H1 (cell line): ENCODE data around the gene HS3ST6.

ENCODE experiments used
- BACH1 ChIP-seq: IDR thresholded peaks from 2 replicates; pipeline ENCODE4 v1.6.1; 2012; ENCODE audit warnings: low read length, improper control_type of control experiment
- CREB1 ChIP-seq: IDR thresholded peaks from 2 replicates; pipeline ENCODE4 v1.6.1; 2012; ENCODE audit warnings: inconsistent platforms
- EP300 ChIP-seq, 2 experiments: IDR thresholded peaks; 1 replicate in 1 of 2; 2 replicates in 1 of 2; pipeline ENCODE4 v1.6.1; 2011 to 2012; ENCODE audit warnings: low read depth in 2 of 2, low read length in 2 of 2, mild to moderate bottlenecking in 2 of 2, borderline replicate concordance in 1 of 2, inconsistent platforms in 1 of 2, moderate library complexity in 1 of 2
- JUND ChIP-seq: IDR thresholded peaks from 2 replicates; pipeline ENCODE4 v1.6.1; 2011; ENCODE audit warnings: mild to moderate bottlenecking, improper control_type of control experiment, low read length
- POLR2A ChIP-seq, 2 experiments: IDR thresholded peaks; 1 replicate in 1 of 2; 2 replicates in 1 of 2; pipeline ENCODE4 v1.6.1; 2011; ENCODE audit warnings: low read depth in 2 of 2, low read length in 2 of 2, mild to moderate bottlenecking in 2 of 2; ENCODE audit errors: control extremely low read depth in 1 of 2
- RFX5 ChIP-seq: IDR thresholded peaks from 2 replicates; pipeline ENCODE4 v1.6.1; 2011; ENCODE audit warnings: low read depth, low read length, improper control_type of control experiment, borderline replicate concordance
- TF ChIP-seq, protein P1 (sequence below): IDR thresholded peaks from 2 replicates; pipeline ENCODE4 v1.6.1; 2012; ENCODE audit warnings: low read length, inconsistent platforms
- TF ChIP-seq, protein P2 (sequence below): IDR thresholded peaks from 2 replicates; pipeline ENCODE4 v1.6.1; 2012; ENCODE audit warnings: inconsistent platforms

DNA sequence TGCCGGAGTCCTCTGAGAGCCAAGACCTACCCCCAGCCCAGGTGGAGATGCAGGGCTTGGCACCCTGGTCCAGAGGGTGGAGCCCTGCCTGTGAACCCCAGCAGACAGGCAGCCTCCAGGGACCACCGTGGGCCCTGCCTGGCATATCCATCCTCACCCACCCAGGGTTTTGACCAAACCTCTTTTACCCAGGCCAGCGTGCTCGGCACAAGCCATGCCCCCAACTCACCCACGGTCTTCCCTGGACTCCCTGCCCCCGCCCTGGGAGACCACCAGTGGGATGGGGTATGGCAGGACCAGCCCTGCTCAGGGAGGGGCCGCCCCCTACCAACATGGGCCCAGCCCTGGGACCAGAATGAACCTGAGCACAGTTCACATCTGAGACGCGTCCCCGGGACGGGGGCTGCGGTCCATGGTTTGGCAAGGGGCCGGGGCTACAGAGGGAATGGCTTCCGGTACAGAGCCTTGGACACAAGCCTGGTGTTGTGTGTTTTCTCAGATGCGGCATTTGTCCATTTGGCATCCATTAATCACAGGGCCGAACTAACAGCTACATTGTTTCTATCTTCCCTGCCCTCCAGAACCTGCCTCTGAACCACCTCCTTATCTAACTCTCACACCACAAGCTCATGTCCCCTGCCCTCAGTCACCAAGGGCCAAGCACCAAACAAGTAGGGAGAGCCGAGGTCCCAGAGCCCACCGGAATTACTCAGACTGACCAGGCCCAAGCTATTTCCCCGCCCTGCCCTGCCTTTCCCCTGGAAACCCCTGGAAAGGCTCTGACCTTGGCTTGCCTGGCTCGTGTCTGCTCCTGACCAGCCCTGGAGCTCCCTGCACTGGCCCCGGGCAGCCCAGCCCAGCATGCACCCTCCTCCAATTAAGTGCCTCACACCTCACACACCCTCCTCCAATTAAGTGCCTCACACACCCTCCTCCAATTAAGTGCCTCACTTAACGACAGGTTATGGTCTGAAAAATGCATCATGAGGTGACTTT lies 14.1 kb downstream of the HS3ST6 start:
- TF ChIP-seq POLR2A (IDR thresholded peaks at IDR 0.05; ENCODE audit: control extremely low read depth in 1 of 2, low read depth in 2 of 2, low read length in 2 of 2) (no peak), CREB1 (no peak), EP300 (IDR thresholded peaks at IDR 0.05; ENCODE audit: borderline replicate concordance in 1 of 2, low read depth in 2 of 2, low read length in 2 of 2) (no peak), BACH1 (no peak), JUND (no peak), RFX5 (no peak)
- TF ChIP-seq, protein P1, sequence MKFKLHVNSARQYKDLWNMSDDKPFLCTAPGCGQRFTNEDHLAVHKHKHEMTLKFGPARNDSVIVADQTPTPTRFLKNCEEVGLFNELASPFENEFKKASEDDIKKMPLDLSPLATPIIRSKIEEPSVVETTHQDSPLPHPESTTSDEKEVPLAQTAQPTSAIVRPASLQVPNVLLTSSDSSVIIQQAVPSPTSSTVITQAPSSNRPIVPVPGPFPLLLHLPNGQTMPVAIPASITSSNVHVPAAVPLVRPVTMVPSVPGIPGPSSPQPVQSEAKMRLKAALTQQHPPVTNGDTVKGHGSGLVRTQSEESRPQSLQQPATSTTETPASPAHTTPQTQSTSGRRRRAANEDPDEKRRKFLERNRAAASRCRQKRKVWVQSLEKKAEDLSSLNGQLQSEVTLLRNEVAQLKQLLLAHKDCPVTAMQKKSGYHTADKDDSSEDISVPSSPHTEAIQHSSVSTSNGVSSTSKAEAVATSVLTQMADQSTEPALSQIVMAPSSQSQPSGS = no peak
- TF ChIP-seq, protein P2, sequence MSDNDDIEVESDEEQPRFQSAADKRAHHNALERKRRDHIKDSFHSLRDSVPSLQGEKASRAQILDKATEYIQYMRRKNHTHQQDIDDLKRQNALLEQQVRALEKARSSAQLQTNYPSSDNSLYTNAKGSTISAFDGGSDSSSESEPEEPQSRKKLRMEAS = no peak
